Astrocyte (in vitro differentiated cells and primary cell): ENCODE measurements around the gene GKN2.

ENCODE experiments used
- EZH2 ChIP-seq: IDR thresholded peaks from 2 replicates; pipeline ENCODE4 v1.6.1; 2012; ENCODE audit warnings: mild to moderate bottlenecking, low read length, inconsistent platforms; ENCODE audit not compliant: insufficient read depth
- TF ChIP-seq, protein P1 (sequence below): IDR thresholded peaks from 2 replicates; pipeline ENCODE4 v1.5.1; 2011; ENCODE audit warnings: low read depth, mild to moderate bottlenecking, inconsistent platforms, low read length, moderate library complexity; ENCODE audit not compliant: insufficient read depth

- TF ChIP-seq, protein P1, sequence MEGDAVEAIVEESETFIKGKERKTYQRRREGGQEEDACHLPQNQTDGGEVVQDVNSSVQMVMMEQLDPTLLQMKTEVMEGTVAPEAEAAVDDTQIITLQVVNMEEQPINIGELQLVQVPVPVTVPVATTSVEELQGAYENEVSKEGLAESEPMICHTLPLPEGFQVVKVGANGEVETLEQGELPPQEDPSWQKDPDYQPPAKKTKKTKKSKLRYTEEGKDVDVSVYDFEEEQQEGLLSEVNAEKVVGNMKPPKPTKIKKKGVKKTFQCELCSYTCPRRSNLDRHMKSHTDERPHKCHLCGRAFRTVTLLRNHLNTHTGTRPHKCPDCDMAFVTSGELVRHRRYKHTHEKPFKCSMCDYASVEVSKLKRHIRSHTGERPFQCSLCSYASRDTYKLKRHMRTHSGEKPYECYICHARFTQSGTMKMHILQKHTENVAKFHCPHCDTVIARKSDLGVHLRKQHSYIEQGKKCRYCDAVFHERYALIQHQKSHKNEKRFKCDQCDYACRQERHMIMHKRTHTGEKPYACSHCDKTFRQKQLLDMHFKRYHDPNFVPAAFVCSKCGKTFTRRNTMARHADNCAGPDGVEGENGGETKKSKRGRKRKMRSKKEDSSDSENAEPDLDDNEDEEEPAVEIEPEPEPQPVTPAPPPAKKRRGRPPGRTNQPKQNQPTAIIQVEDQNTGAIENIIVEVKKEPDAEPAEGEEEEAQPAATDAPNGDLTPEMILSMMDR, result no peak
- TF ChIP-seq EZH2, result no peak
Measured at GRCh38 chr2:68917034-68917718, 35.5 kb downstream of the GKN2 start.
